ENCODE data around the gene GMDS. TPM values are rescaled to one million over a fixed set of nuclear protein-coding genes. Genes with fewer than 3 reads are reported as not detected.

Gene GMDS
- total RNA-seq, 1 donor from 2014 or later, result 7.8 TPM

GRCh38 chr6:1576711-1577110, 668.7 kb downstream of the GMDS start:
- Histone ChIP-seq H3K4me3 (ENCODE audit: low read length in 3 of 3) (no peak overlapping the region), H3K27ac (ENCODE audit: low read depth, low read length) (no peak overlapping the region), H3K9ac (ENCODE audit: low read depth in 1 of 3, low read length in 3 of 3) (no peak overlapping the region), H3K4me1 (ENCODE audit: control insufficient read depth in 3 of 3, insufficient read depth in 3 of 3, low read length in 3 of 3) (peaks cover 0 to 8% (median 5%) of the 10 kb centered on the region in 3 donors), H3K9me3 (ENCODE audit: control insufficient read depth in 3 of 3, low read length in 3 of 3) (peaks cover 0 to under 1% (median 0%) of the 10 kb centered on the region in 3 donors), H3K36me3 (ENCODE audit: control insufficient read depth in 3 of 3, insufficient read depth in 3 of 3, low read length in 3 of 3) (no peaks in the 10 kb centered on the region), H3K27me3 (ENCODE audit: control insufficient read depth in 3 of 3, insufficient read depth in 3 of 3, low read length in 3 of 3) (peaks cover 0 to 2% (median 0%) of the 10 kb centered on the region in 3 donors)

- H3K27ac ChIP-seq (ENCODE audit: low read depth, low read length), result peak overlapping the region; percentile 74
- no peak overlapping the region for H3K4me3 ChIP-seq (ENCODE audit: low read length in 3 of 3)
- peak overlapping the region in 1 of 3 donors; percentile 47 for H3K9ac ChIP-seq (ENCODE audit: low read depth in 1 of 3, low read length in 3 of 3)
These were observed 669.2 kb downstream of the GMDS start for GRCh38 chr6:1576166-1576565.

GRCh38 chr6:1575210-1576041, 670.0 kb downstream of the GMDS start:
- H3K36me3 ChIP-seq (ENCODE audit: control insufficient read depth in 3 of 3, insufficient read depth in 3 of 3, low read length in 3 of 3), result no peaks in the 10 kb centered on the region
- no peaks in the 10 kb centered on the region for H3K27me3 ChIP-seq (ENCODE audit: control insufficient read depth in 3 of 3, insufficient read depth in 3 of 3, low read length in 3 of 3)
- H3K9ac ChIP-seq (ENCODE audit: low read depth in 1 of 3, low read length in 3 of 3), result peak overlapping the region; percentile 45 to 57 (median 50)
- peaks cover 0 to 6% (median 3%) of the 10 kb centered on the region in 3 donors for H3K9me3 ChIP-seq (ENCODE audit: control insufficient read depth in 3 of 3, low read length in 3 of 3)
- peaks cover 0 to 8% (median 5%) of the 10 kb centered on the region in 3 donors for H3K4me1 ChIP-seq (ENCODE audit: control insufficient read depth in 3 of 3, insufficient read depth in 3 of 3, low read length in 3 of 3)
- peak overlapping the region; percentile 74 for H3K27ac ChIP-seq (ENCODE audit: low read depth, low read length)
- H3K4me3 ChIP-seq (ENCODE audit: low read length in 3 of 3), result no peak overlapping the region

More at GRCh38 chr6:1576166-1576565, 669.2 kb downstream of the GMDS start:
- H3K9me3 ChIP-seq (ENCODE audit: control insufficient read depth in 3 of 3, low read length in 3 of 3), result peaks cover 0 to 4% (median 2%) of the 10 kb centered on the region in 3 donors
- H3K27me3 ChIP-seq (ENCODE audit: control insufficient read depth in 3 of 3, insufficient read depth in 3 of 3, low read length in 3 of 3), result no peaks in the 10 kb centered on the region
- peaks cover 0 to 8% (median 5%) of the 10 kb centered on the region in 3 donors for H3K4me1 ChIP-seq (ENCODE audit: control insufficient read depth in 3 of 3, insufficient read depth in 3 of 3, low read length in 3 of 3)
- H3K36me3 ChIP-seq (ENCODE audit: control insufficient read depth in 3 of 3, insufficient read depth in 3 of 3, low read length in 3 of 3), result no peaks in the 10 kb centered on the region

- Histone ChIP-seq H3K9ac (ENCODE audit: low read depth in 1 of 3, low read length in 3 of 3) (peak overlapping the region in 1 of 3 donors; percentile 50), H3K27ac (ENCODE audit: low read depth, low read length) (peak overlapping the region; percentile 74), H3K9me3 (ENCODE audit: control insufficient read depth in 3 of 3, low read length in 3 of 3) (peaks cover 0 to 8% (median 3%) of the 10 kb centered on the region in 3 donors), H3K27me3 (ENCODE audit: control insufficient read depth in 3 of 3, insufficient read depth in 3 of 3, low read length in 3 of 3) (no peaks in the 10 kb centered on the region), H3K36me3 (ENCODE audit: control insufficient read depth in 3 of 3, insufficient read depth in 3 of 3, low read length in 3 of 3) (no peaks in the 10 kb centered on the region), H3K4me3 (ENCODE audit: low read length in 3 of 3) (no peak overlapping the region), H3K4me1 (ENCODE audit: control insufficient read depth in 3 of 3, insufficient read depth in 3 of 3, low read length in 3 of 3) (peaks cover 0 to 8% (median 5%) of the 10 kb centered on the region in 3 donors)
These were observed 670.6 kb downstream of the GMDS start for GRCh38 chr6:1574890-1575209.

GRCh38 chr6:1574083-1574761, 671.2 kb downstream of the GMDS start:
- no peak overlapping the region for H3K27ac ChIP-seq (ENCODE audit: low read depth, low read length)
- peaks cover 0 to 8% (median 3%) of the 10 kb centered on the region in 3 donors for H3K9me3 ChIP-seq (ENCODE audit: control insufficient read depth in 3 of 3, low read length in 3 of 3)
- H3K9ac ChIP-seq (ENCODE audit: low read depth in 1 of 3, low read length in 3 of 3), result no peak overlapping the region
- H3K27me3 ChIP-seq (ENCODE audit: control insufficient read depth in 3 of 3, insufficient read depth in 3 of 3, low read length in 3 of 3), result no peaks in the 10 kb centered on the region
- H3K4me3 ChIP-seq (ENCODE audit: low read length in 3 of 3), result no peak overlapping the region
- H3K36me3 ChIP-seq (ENCODE audit: control insufficient read depth in 3 of 3, insufficient read depth in 3 of 3, low read length in 3 of 3), result no peaks in the 10 kb centered on the region
- H3K4me1 ChIP-seq (ENCODE audit: control insufficient read depth in 3 of 3, insufficient read depth in 3 of 3, low read length in 3 of 3), result peaks cover 0 to 8% (median 5%) of the 10 kb centered on the region in 3 donors

All from skeletal muscle tissue (tissue), 4 donors.